ENCODE results near the gene RCL1.

GRCh38 chr9:4799033-4799430, 6.3 kb downstream of the RCL1 start:
- TF ChIP-seq JUN (IDR thresholded peaks at IDR 0.05): no peak
- TF ChIP-seq, protein P1, sequence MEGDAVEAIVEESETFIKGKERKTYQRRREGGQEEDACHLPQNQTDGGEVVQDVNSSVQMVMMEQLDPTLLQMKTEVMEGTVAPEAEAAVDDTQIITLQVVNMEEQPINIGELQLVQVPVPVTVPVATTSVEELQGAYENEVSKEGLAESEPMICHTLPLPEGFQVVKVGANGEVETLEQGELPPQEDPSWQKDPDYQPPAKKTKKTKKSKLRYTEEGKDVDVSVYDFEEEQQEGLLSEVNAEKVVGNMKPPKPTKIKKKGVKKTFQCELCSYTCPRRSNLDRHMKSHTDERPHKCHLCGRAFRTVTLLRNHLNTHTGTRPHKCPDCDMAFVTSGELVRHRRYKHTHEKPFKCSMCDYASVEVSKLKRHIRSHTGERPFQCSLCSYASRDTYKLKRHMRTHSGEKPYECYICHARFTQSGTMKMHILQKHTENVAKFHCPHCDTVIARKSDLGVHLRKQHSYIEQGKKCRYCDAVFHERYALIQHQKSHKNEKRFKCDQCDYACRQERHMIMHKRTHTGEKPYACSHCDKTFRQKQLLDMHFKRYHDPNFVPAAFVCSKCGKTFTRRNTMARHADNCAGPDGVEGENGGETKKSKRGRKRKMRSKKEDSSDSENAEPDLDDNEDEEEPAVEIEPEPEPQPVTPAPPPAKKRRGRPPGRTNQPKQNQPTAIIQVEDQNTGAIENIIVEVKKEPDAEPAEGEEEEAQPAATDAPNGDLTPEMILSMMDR (IDR thresholded peaks at IDR 0.05): no peak
